Measurements from ENCODE around the gene KCNIP3. TPM values are rescaled to one million over a fixed set of nuclear protein-coding genes. Genes with fewer than 3 reads are reported as not detected.

Gene KCNIP3
- total and polyA plus RNA-seq, 2 donors (not counting 1 experiment from before 2014, with no cell fraction given): not detected

GRCh38 chr2:95336406-95336805 lies 39.3 kb downstream of the KCNIP3 start:
- DNase-seq (no peak), ATAC-seq (ENCODE audit: low read depth) (no peak)
- H3K79me2 ChIP-seq (ENCODE audit: control insufficient read depth, insufficient read depth, low read length): no peaks in the 10 kb centered on the region
- intact Hi-C loops (cut with micrococcal nuclease): no loop called here
- WGBS (ENCODE audit: insufficient coverage): 90% methylated on average over 2 of the region's 2 CpGs
- H3K4me3 ChIP-seq (ENCODE audit: control extremely low read depth in 1 of 5, extremely low read depth in 1 of 5, insufficient read depth in 1 of 5, low read depth in 2 of 5, low read length in 4 of 5): no peak overlapping the region
- H3K36me3 ChIP-seq (replicated peaks in 1 of 2; ENCODE audit: control extremely low read depth in 1 of 2, control insufficient read depth in 1 of 2, extremely low read depth in 1 of 2, insufficient read depth in 2 of 2, low read length in 1 of 2): no peaks in the 10 kb centered on the region
- H4K20me1 ChIP-seq (ENCODE audit: control insufficient read depth, insufficient read depth, low read length, poor library complexity, severe bottlenecking): no peaks in the 10 kb centered on the region
- H3K9ac ChIP-seq (ENCODE audit: low read length): no peak overlapping the region
- Mint-ChIP-seq H3K27me3 (peaks cover 15% of the 10 kb centered on the region), H3K4me1 (no peaks in the 10 kb centered on the region), H3K27ac (no peak overlapping the region), H3K9me3 (ENCODE audit: insufficient read depth) (no peaks in the 10 kb centered on the region), H3K4me3 (no peak overlapping the region)
- H3K4me1 ChIP-seq (ENCODE audit: control insufficient read depth in 2 of 2, insufficient read depth in 2 of 2, low read length in 2 of 2): no peaks in the 10 kb centered on the region
- peaks cover 0 to 9% (median 0%) of the 10 kb centered on the region in 4 experiments for H3K27me3 ChIP-seq (replicated peaks in 1 of 4; ENCODE audit: control extremely low read depth in 1 of 4, control insufficient read depth in 3 of 4, insufficient read depth in 4 of 4, low read length in 3 of 4)
- no peak overlapping the region for H3K4me2 ChIP-seq (replicated peaks; ENCODE audit: low read depth, low read length, poor library complexity, severe bottlenecking)
- H3K27ac ChIP-seq (ENCODE audit: low read length in 2 of 2): no peak overlapping the region
- CTCF ChIA-PET: interaction anchor here (2.5 kb wide), 1 partner anchor 9 kb away, joined by 9 read pairs; no protein-coding TSS in a partner anchor
- H2AFZ ChIP-seq (ENCODE audit: insufficient read depth, low read depth, low read length, poor library complexity, severe bottlenecking): no peak overlapping the region
- TF ChIP-seq EZH2 (IDR thresholded peaks at IDR 0.05; ENCODE audit: borderline replicate concordance, insufficient read depth, low read depth, low read length, poor library complexity, severe bottlenecking) (no peak), CTCF (IDR thresholded peaks at IDR 0.05) (no peak)
- H3K9me3 ChIP-seq (ENCODE audit: control extremely low read depth in 1 of 3, control insufficient read depth in 2 of 3, insufficient read depth in 1 of 3, low read length in 2 of 3): peaks cover 0 to 3% (median 0%) of the 10 kb centered on the region in 3 donors
- POLR2A ChIA-PET: no interaction called here

GRCh38 chr2:95337829-95338228 lies 40.7 kb downstream of the KCNIP3 start:
- Histone ChIP-seq H2AFZ (ENCODE audit: insufficient read depth, low read depth, low read length, poor library complexity, severe bottlenecking) (no peak overlapping the region), H3K27ac (ENCODE audit: low read length in 2 of 2) (no peak overlapping the region), H3K9me3 (ENCODE audit: control extremely low read depth in 1 of 3, control insufficient read depth in 2 of 3, insufficient read depth in 1 of 3, low read length in 2 of 3) (peaks cover 0 to 3% (median 0%) of the 10 kb centered on the region in 3 donors), H3K36me3 (replicated peaks in 1 of 2; ENCODE audit: control extremely low read depth in 1 of 2, control insufficient read depth in 1 of 2, extremely low read depth in 1 of 2, insufficient read depth in 2 of 2, low read length in 1 of 2) (no peaks in the 10 kb centered on the region), H3K27me3 (replicated peaks in 1 of 4; ENCODE audit: control extremely low read depth in 1 of 4, control insufficient read depth in 3 of 4, insufficient read depth in 4 of 4, low read length in 3 of 4) (peaks cover 0 to 12% (median 0%) of the 10 kb centered on the region in 4 experiments), H3K4me3 (ENCODE audit: control extremely low read depth in 1 of 5, extremely low read depth in 1 of 5, insufficient read depth in 1 of 5, low read depth in 2 of 5, low read length in 4 of 5) (no peak overlapping the region), H3K4me1 (ENCODE audit: control insufficient read depth in 2 of 2, insufficient read depth in 2 of 2, low read length in 2 of 2) (no peaks in the 10 kb centered on the region), H3K79me2 (ENCODE audit: control insufficient read depth, insufficient read depth, low read length) (no peaks in the 10 kb centered on the region), H3K9ac (ENCODE audit: low read length) (no peak overlapping the region), H4K20me1 (ENCODE audit: control insufficient read depth, insufficient read depth, low read length, poor library complexity, severe bottlenecking) (no peaks in the 10 kb centered on the region), H3K4me2 (replicated peaks; ENCODE audit: low read depth, low read length, poor library complexity, severe bottlenecking) (no peak overlapping the region)
- DNase-seq (no peak), ATAC-seq (ENCODE audit: low read depth) (no peak)
- ChIA-PET CTCF (no interaction called here), POLR2A (no interaction called here)
- H3K9me3 Mint-ChIP-seq (ENCODE audit: insufficient read depth): no peaks in the 10 kb centered on the region
- intact Hi-C loops (cut with micrococcal nuclease): no loop called here
- H3K4me1 Mint-ChIP-seq: no peaks in the 10 kb centered on the region
- H3K27ac Mint-ChIP-seq: no peak overlapping the region
- H3K27me3 Mint-ChIP-seq: peaks cover 25% of the 10 kb centered on the region
- 75% methylated on average over 7 of the region's 7 CpGs for WGBS (ENCODE audit: insufficient coverage)
- TF ChIP-seq CTCF (IDR thresholded peaks at IDR 0.05) (no peak), EZH2 (IDR thresholded peaks at IDR 0.05; ENCODE audit: borderline replicate concordance, insufficient read depth, low read depth, low read length, poor library complexity, severe bottlenecking) (no peak)
- H3K4me3 Mint-ChIP-seq: no peak overlapping the region

All from B cell (primary cell).